ENCODE measurements around the gene F5. TPM values are rescaled to one million over a fixed set of nuclear protein-coding genes. Genes with fewer than 3 reads are reported as not detected.

Gene F5
- total and polyA plus RNA-seq, 10 of the 15 experiments (the other 5 are each of a cell fraction or from before 2014, with no cell fraction given): under 0.01 to 3.8 (median 0.40) TPM

DNA sequence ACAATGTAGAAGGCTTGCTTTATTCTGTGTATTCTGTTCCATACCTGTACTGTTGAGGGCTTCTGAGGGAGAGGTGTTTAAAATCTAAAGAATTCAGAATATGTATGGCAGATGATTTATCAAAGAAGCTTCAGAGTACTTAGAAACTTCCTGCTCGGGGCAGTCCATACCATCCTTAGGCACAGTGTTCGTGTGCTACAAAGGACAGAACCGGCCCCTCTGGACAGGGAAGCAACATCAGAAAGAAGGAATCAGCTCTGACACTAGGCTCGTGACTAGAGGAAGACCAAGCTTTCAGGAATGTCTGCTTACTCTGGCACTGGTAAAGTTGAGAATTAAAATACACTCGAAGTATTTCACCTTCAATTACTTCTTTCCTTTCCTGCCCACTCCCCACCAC is 29.5 kb upstream of the F5 start (continued):
- TF ChIP-seq, protein P1, sequence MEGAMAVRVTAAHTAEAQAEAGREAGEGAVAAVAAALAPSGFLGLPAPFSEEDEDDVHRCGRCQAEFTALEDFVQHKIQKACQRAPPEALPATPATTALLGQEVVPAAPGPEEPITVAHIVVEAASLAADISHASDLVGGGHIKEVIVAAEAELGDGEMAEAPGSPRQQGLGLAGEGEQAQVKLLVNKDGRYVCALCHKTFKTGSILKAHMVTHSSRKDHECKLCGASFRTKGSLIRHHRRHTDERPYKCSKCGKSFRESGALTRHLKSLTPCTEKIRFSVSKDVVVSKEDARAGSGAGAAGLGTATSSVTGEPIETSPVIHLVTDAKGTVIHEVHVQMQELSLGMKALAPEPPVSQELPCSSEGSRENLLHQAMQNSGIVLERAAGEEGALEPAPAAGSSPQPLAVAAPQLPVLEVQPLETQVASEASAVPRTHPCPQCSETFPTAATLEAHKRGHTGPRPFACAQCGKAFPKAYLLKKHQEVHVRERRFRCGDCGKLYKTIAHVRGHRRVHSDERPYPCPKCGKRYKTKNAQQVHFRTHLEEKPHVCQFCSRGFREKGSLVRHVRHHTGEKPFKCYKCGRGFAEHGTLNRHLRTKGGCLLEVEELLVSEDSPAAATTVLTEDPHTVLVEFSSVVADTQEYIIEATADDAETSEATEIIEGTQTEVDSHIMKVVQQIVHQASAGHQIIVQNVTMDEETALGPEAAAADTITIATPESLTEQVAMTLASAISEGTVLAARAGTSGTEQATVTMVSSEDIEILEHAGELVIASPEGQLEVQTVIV (IDR thresholded peaks at IDR 0.05; ENCODE audit: borderline replicate concordance, partially characterized antibody): no peak
- TF ChIP-seq, protein P2, sequence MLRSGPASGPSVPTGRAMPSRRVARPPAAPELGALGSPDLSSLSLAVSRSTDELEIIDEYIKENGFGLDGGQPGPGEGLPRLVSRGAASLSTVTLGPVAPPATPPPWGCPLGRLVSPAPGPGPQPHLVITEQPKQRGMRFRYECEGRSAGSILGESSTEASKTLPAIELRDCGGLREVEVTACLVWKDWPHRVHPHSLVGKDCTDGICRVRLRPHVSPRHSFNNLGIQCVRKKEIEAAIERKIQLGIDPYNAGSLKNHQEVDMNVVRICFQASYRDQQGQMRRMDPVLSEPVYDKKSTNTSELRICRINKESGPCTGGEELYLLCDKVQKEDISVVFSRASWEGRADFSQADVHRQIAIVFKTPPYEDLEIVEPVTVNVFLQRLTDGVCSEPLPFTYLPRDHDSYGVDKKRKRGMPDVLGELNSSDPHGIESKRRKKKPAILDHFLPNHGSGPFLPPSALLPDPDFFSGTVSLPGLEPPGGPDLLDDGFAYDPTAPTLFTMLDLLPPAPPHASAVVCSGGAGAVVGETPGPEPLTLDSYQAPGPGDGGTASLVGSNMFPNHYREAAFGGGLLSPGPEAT (IDR thresholded peaks at IDR 0.05; ENCODE audit: low read depth): no peak
- TF ChIP-seq ESRRA (IDR thresholded peaks at IDR 0.05; ENCODE audit: low read length) (no peak), ETV6 (conservative IDR thresholded peaks at IDR 0.05 in 1 of 2, IDR thresholded peaks at IDR 0.05 in 1 of 2; ENCODE audit: borderline replicate concordance in 1 of 2, low read depth in 1 of 2) (no peak), HCFC1 (IDR thresholded peaks at IDR 0.05; ENCODE audit: low read length) (no peak), CREB1 (IDR thresholded peaks at IDR 0.05; ENCODE audit: low read depth) (no peak), ZNF622 (IDR thresholded peaks at IDR 0.05) (no peak)
- TF ChIP-seq, protein P3, sequence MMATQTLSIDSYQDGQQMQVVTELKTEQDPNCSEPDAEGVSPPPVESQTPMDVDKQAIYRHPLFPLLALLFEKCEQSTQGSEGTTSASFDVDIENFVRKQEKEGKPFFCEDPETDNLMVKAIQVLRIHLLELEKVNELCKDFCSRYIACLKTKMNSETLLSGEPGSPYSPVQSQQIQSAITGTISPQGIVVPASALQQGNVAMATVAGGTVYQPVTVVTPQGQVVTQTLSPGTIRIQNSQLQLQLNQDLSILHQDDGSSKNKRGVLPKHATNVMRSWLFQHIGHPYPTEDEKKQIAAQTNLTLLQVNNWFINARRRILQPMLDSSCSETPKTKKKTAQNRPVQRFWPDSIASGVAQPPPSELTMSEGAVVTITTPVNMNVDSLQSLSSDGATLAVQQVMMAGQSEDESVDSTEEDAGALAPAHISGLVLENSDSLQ (IDR thresholded peaks at IDR 0.05): no peak

Measured in GM12878 (cell line).